Smooth muscle cell (in vitro differentiated cells): ENCODE measurements around the gene WWOX. TPM values are rescaled to one million over a fixed set of nuclear protein-coding genes. Genes with fewer than 3 reads are reported as not detected.

Experiments used
- DNase-seq: peaks from one replicate; lab custom pipeline; 2025; ENCODE audit not compliant: unreplicated experiment; lab: John Stamatoyannopoulos, UW
- H2AFZ ChIP-seq: fragments of 200-600 bp; sonication (generic); 2 replicates; pipeline ENCODE4 v1.6.0; 2016; ENCODE audit warnings: antibody characterized with exemption, low read depth, mild to moderate bottlenecking
- H3F3A ChIP-seq: fragments of 200-600 bp; sonication (generic); 2 replicates; pipeline ENCODE4 v1.6.0; 2017; ENCODE audit warnings: antibody characterized with exemption, low read depth
- H3K27ac ChIP-seq: fragments of 200-600 bp; sonication (generic); 2 replicates; pipeline ENCODE4 v1.5.1; 2016; ENCODE audit warnings: low read depth, mild to moderate bottlenecking
- H3K27me3 ChIP-seq: fragments of 200-600 bp; sonication (generic); 2 replicates; pipeline ENCODE4 v1.6.1; 2016; ENCODE audit warnings: low read depth, mild to moderate bottlenecking
- H3K36me3 ChIP-seq: fragments of 200-600 bp; sonication (generic); 2 replicates; pipeline ENCODE4 v1.5.1; 2016; ENCODE audit warnings: low read depth
- H3K4me1 ChIP-seq: fragments of 200-600 bp; sonication (generic); 2 replicates; pipeline ENCODE4 v1.5.1; 2016; ENCODE audit warnings: low read depth
- H3K4me2 ChIP-seq: fragments of 200-600 bp; sonication (generic); 2 replicates; pipeline ENCODE4 v1.6.0; 2016; ENCODE audit warnings: mild to moderate bottlenecking
- H3K4me3 ChIP-seq: fragments of 200-600 bp; sonication (generic); 2 replicates; pipeline ENCODE4 v1.5.1; 2016; ENCODE audit warnings: mild to moderate bottlenecking
- H3K79me2 ChIP-seq: fragments of 200-600 bp; sonication (generic); 2 replicates; pipeline ENCODE4 v1.6.0; 2016; ENCODE audit warnings: low read depth, mild to moderate bottlenecking
- H3K9ac ChIP-seq: fragments of 200-600 bp; sonication (generic); 2 replicates; pipeline ENCODE4 v1.6.0; 2016; ENCODE audit warnings: low read depth
- H3K9me3 ChIP-seq: fragments of 200-600 bp; sonication (generic); replicated peaks from 2 replicates; pipeline ENCODE4 v1.5.1; 2016; ENCODE audit warnings: low read depth
- H4K20me1 ChIP-seq: fragments of 200-600 bp; sonication (generic); 2 replicates; pipeline ENCODE4 v1.6.0; 2016; ENCODE audit warnings: low read depth
- CTCF ChIP-seq: fragments of 200-600 bp; sonication (generic); IDR thresholded peaks from 2 replicates; pipeline ENCODE4 v1.5.1; 2017; ENCODE audit warnings: borderline replicate concordance, mild to moderate bottlenecking, antibody characterized with exemption; ENCODE audit not compliant: insufficient read depth, poor library complexity, severe bottlenecking
- WGBS: methylation state at CpG from one replicate; pipeline ENCODE4 v1.1.7; 2016; ENCODE audit warnings: low lambda C conversion rate; 5-methylcytosine and 5-hydroxymethylcytosine counted together
- polyA plus RNA-seq: library from polyadenylated mRNA; unstranded; fragments of >200 nt; fragmentation: Nextera tagmentation; extraction: Ambion mirVana; gene quantifications from 2 replicates; pipeline ENCODE4 v1.2.1, GENCODE V29; 2016
- total RNA-seq: library from RNA; depleted of rRNA; stranded (reverse); fragments of >200 nt; gene quantifications from 2 replicates; pipeline ENCODE4 v1.2.3, GENCODE V29; 2014

The WWOX gene
- total and polyA plus RNA-seq, 2 experiments from 2014 or later: 7.5 to 14.0 TPM

GRCh38 chr16:79163691-79164387, 1064.4 kb downstream of the WWOX start:
- DNase-seq: no peak
- no peak for TF ChIP-seq CTCF
- Histone ChIP-seq H3K27ac (no peak overlapping the region), H4K20me1 (no peaks in the 10 kb centered on the region), H3K36me3 (no peaks in the 10 kb centered on the region), H3K27me3 (peaks cover 12% of the 10 kb centered on the region), H3K9ac (no peak overlapping the region), H3K4me1 (peaks cover 4% of the 10 kb centered on the region), H3K4me2 (peak overlapping the region; percentile 67), H3K4me3 (no peak overlapping the region), H3K79me2 (no peaks in the 10 kb centered on the region), H3K9me3 (no peaks in the 10 kb centered on the region), H2AFZ (no peak overlapping the region), H3F3A (peaks cover 4% of the 10 kb centered on the region)
- 69% methylated on average over 13 of the region's 13 CpGs for WGBS

- H4K20me1 ChIP-seq: no peaks in the 10 kb centered on the region
Measured at GRCh38 chr16:79164388-79164995, 1065.0 kb downstream of the WWOX start.

GRCh38 chr16:79165079-79165478, 1065.6 kb downstream of the WWOX start:
- Histone ChIP-seq H3K27me3 (peaks cover 2% of the 10 kb centered on the region), H4K20me1 (no peaks in the 10 kb centered on the region), H3K36me3 (no peaks in the 10 kb centered on the region), H2AFZ (no peak overlapping the region), H3K27ac (no peak overlapping the region), H3K4me3 (no peak overlapping the region), H3F3A (peaks cover 5% of the 10 kb centered on the region), H3K9me3 (no peaks in the 10 kb centered on the region), H3K4me2 (no peak overlapping the region), H3K9ac (no peak overlapping the region), H3K79me2 (no peaks in the 10 kb centered on the region), H3K4me1 (peaks cover 13% of the 10 kb centered on the region)
- TF ChIP-seq CTCF: no peak
- no peak for DNase-seq
- 93% methylated on average over 9 of the region's 9 CpGs for WGBS

More at GRCh38 chr16:79164388-79164995, 1065.0 kb downstream of the WWOX start:
- no peaks in the 10 kb centered on the region for H3K79me2 ChIP-seq
- 76% methylated on average over 10 of the region's 10 CpGs for WGBS
- H3K27ac ChIP-seq: no peak overlapping the region
- DNase-seq: no peak
- no peak overlapping the region for H2AFZ ChIP-seq
- H3K27me3 ChIP-seq: peaks cover 5% of the 10 kb centered on the region
- no peaks in the 10 kb centered on the region for H3K36me3 ChIP-seq
- no peak overlapping the region for H3K4me2 ChIP-seq
- H3K9me3 ChIP-seq: no peaks in the 10 kb centered on the region
- TF ChIP-seq CTCF: no peak
- no peak overlapping the region for H3K9ac ChIP-seq
- peaks cover 5% of the 10 kb centered on the region for H3F3A ChIP-seq
- no peak overlapping the region for H3K4me3 ChIP-seq
- peaks cover 8% of the 10 kb centered on the region for H3K4me1 ChIP-seq
